Measurements from ENCODE around the gene SMYD4. TPM values are rescaled to one million over a fixed set of nuclear protein-coding genes. Genes with fewer than 3 reads are reported as not detected.
"Not testable (repeated sequence)": the region's sequence is repeated elsewhere in the genome, so short reads cannot be mapped to it uniquely, and the experiment has no call there.

Gene SMYD4
- total RNA-seq, 1 donor from 2014 or later = 7.8 TPM

DNA sequence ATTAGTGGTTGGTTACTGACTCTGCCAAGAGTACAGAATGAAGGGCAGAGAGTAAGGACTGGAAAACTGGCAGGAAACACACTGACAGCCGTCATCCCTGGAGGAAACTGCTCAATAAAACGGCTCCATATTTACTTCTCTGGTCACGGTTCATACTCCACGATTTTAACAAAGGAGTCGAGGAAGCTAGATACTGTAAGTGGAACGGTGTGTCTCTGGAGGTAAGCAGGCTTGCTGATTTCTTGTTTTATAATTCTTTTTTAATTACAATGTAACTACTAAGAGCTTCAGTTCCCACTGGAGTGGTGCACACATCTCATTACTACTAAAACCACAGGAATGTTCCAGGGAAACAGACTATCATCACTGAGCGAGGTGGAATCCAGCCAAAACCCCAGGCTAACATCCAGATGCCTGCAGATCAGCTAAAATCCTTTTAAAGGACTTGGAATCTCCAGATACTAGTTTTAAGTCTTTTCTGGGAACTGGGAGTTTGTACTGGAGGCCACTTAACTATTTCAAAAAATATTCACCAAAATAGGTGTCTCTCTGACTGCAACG lies 50.1 kb downstream of the SMYD4 start:
- Histone ChIP-seq H3K4me3 (ENCODE audit: low read depth, low read length) (no peak overlapping the region), H3K36me3 (ENCODE audit: control insufficient read depth, insufficient read depth, low read length) (no peaks in the 10 kb centered on the region), H3K27me3 (ENCODE audit: control insufficient read depth, insufficient read depth, low read length) (no peaks in the 10 kb centered on the region)
- TF ChIP-seq CTCF (IDR thresholded peaks at IDR 0.05; ENCODE audit: insufficient read depth, low read length, poor library complexity, severe bottlenecking) = no peak
- DNase-seq (ENCODE audit: low read depth) = peak; percentile 85

GRCh38 chr17:1776857-1777256 lies 52.8 kb downstream of the SMYD4 start:
- no peaks in the 10 kb centered on the region for H3K36me3 ChIP-seq (ENCODE audit: control insufficient read depth, insufficient read depth, low read length)
- no peaks in the 10 kb centered on the region for H3K27me3 ChIP-seq (ENCODE audit: control insufficient read depth, insufficient read depth, low read length)
- TF ChIP-seq CTCF (IDR thresholded peaks at IDR 0.05; ENCODE audit: insufficient read depth, low read length, poor library complexity, severe bottlenecking) = no peak
- H3K4me3 ChIP-seq (ENCODE audit: low read depth, low read length) = no peak overlapping the region
- DNase-seq (ENCODE audit: low read depth) = no peak

DNA sequence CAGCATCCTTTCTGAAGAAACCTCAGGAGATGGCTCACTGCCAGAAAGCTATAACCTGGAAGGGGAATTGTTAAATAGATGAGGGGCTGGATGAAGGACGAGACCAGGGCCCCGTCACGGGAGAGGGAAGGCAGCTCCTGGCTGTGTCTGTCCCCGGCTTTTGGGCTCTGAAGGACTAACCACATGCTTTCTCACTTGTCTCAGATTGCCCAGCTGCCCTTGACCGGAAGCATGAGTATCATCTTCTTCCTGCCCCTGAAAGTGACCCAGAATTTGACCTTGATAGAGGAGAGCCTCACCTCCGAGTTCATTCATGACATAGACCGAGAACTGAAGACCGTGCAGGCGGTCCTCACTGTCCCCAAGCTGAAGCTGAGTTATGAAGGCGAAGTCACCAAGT lies 53.4 kb downstream of the SMYD4 start:
- DNase-seq (ENCODE audit: low read depth) = no peak
- no peaks in the 10 kb centered on the region for H3K27me3 ChIP-seq (ENCODE audit: control insufficient read depth, insufficient read depth, low read length)
- no peaks in the 10 kb centered on the region for H3K36me3 ChIP-seq (ENCODE audit: control insufficient read depth, insufficient read depth, low read length)
- no peak overlapping the region for H3K4me3 ChIP-seq (ENCODE audit: low read depth, low read length)
- no peak for TF ChIP-seq CTCF (IDR thresholded peaks at IDR 0.05; ENCODE audit: insufficient read depth, low read length, poor library complexity, severe bottlenecking)

DNA sequence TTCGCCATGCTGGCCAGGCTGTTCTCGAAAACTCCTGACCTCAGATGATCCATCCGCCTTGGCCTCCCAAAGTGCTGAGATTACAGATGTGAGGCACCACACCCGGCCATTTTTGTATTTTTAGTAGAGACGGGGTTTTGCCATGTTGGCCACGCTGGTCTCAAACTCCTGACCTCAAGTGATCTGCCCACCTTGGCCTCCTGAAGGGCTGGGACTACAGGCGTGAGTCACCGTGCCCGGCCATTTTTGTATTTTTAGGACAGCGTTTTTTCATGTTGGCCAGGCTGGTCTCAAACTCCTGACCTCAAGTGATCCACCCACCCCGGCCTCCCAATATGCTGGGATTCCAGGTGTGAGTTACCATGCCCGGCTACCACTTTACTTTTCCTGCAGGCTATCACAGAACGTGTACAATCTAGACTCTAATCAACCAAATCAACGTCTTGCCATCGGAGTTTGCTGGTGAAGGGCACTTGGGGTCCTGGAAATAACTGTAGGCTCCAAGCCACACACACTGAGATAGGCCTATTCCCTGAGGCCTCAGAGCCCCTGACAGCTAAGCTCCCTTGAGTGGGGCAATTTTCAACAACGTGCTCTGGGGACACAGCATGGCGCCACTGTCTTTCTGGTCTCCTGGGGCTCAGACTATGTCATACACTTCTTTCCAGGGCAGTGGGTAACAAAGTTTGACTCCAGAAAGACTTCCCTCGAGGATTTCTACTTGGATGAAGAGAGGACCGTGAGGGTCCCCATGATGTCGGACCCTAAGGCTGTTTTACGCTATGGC lies 55.1 kb downstream of the SMYD4 start:
- no peaks in the 10 kb centered on the region for H3K27me3 ChIP-seq (ENCODE audit: control insufficient read depth, insufficient read depth, low read length)
- TF ChIP-seq CTCF (IDR thresholded peaks at IDR 0.05; ENCODE audit: insufficient read depth, low read length, poor library complexity, severe bottlenecking) = no peak
- no peak overlapping the region for H3K4me3 ChIP-seq (ENCODE audit: low read depth, low read length)
- DNase-seq (ENCODE audit: low read depth) = no peak
- no peaks in the 10 kb centered on the region for H3K36me3 ChIP-seq (ENCODE audit: control insufficient read depth, insufficient read depth, low read length)

GRCh38 chr17:1773696-1774181 lies 56.0 kb downstream of the SMYD4 start:
- H3K36me3 ChIP-seq (ENCODE audit: control insufficient read depth, insufficient read depth, low read length) = no peaks in the 10 kb centered on the region
- DNase-seq (ENCODE audit: low read depth) = no peak
- no peak for TF ChIP-seq CTCF (IDR thresholded peaks at IDR 0.05; ENCODE audit: insufficient read depth, low read length, poor library complexity, severe bottlenecking)
- no peaks in the 10 kb centered on the region for H3K27me3 ChIP-seq (ENCODE audit: control insufficient read depth, insufficient read depth, low read length)
- H3K4me3 ChIP-seq (ENCODE audit: low read depth, low read length) = no peak overlapping the region

- not testable (repeated sequence) for H3K27me3 ChIP-seq (ENCODE audit: control insufficient read depth, insufficient read depth, low read length); H3K4me3 ChIP-seq (ENCODE audit: low read depth, low read length); H3K36me3 ChIP-seq (ENCODE audit: control insufficient read depth, insufficient read depth, low read length); DNase-seq (ENCODE audit: low read depth)
Observed at GRCh38 chr17:1773000-1773695, 56.6 kb downstream of the SMYD4 start.
